SK-N-SH treated with all-trans-retinoic acid at 6 μM for 48 hours (cell line): ENCODE data around the gene ACTN4.

Experiments
- ATAC-seq: fragments of 200-7000 bp; cut with Tn5 transposase; 3 replicates; pipeline ENCODE4 v1.9.1; 2020; ENCODE audit warnings: mild to moderate bottlenecking, moderate library complexity
- ARNTL ChIP-seq: fragments of 450-650 bp; formaldehyde crosslinking; IDR thresholded peaks from 2 replicates; pipeline ENCODE4 v1.5.0; 2020; ENCODE audit warnings: low read depth, mild to moderate bottlenecking, moderate library complexity, borderline replicate concordance
- BACH2 ChIP-seq: fragments of 250-450 bp; sonication (Bioruptor Pico); IDR thresholded peaks from 2 replicates; pipeline ENCODE4 v1.9.0; 2021; ENCODE audit warnings: mild to moderate bottlenecking, borderline replicate concordance
- CSDC2 ChIP-seq: fragments of 250-450 bp; sonication (Bioruptor Pico); IDR thresholded peaks from 2 replicates; pipeline ENCODE4 v1.5.0; 2020; ENCODE audit warnings: mild to moderate bottlenecking, moderate library complexity
- ESRRG ChIP-seq: fragments of 250-450 bp; sonication (Bioruptor Pico); IDR thresholded peaks from 2 replicates; pipeline ENCODE4 v1.6.1; 2021; ENCODE audit warnings: mild to moderate bottlenecking
- GLIS3 ChIP-seq: fragments of 250-450 bp; sonication (Bioruptor Pico); IDR thresholded peaks from 2 replicates; pipeline ENCODE4 v1.5.0; 2020; ENCODE audit warnings: mild to moderate bottlenecking, moderate library complexity
- ISL1 ChIP-seq: fragments of 250-450 bp; sonication (Bioruptor Pico); IDR thresholded peaks from 2 replicates; pipeline ENCODE4 v2.1.2; 2022; ENCODE audit warnings: mild to moderate bottlenecking, moderate library complexity
- OSR1 ChIP-seq: fragments of 250-450 bp; sonication (Bioruptor Pico); IDR thresholded peaks from 2 replicates; pipeline ENCODE4 v1.8.0; 2022; ENCODE audit warnings: moderate library complexity, mild to moderate bottlenecking, inconsistent platforms
- PPARA ChIP-seq: fragments of 250-450 bp; sonication (Bioruptor Pico); IDR thresholded peaks from 2 replicates; pipeline ENCODE4 v1.5.0; 2020; ENCODE audit warnings: mild to moderate bottlenecking, borderline replicate concordance
- RARB ChIP-seq: fragments of 250-450 bp; sonication (Bioruptor Pico); IDR thresholded peaks from 2 replicates; pipeline ENCODE4 v1.8.0; 2021; ENCODE audit warnings: mild to moderate bottlenecking, moderate library complexity
- SNAI2 ChIP-seq: fragments of 250-450 bp; sonication (Bioruptor Pico); IDR thresholded peaks from 2 replicates; pipeline ENCODE4 v1.5.0; 2020; ENCODE audit warnings: mild to moderate bottlenecking, moderate library complexity
- TCF4 ChIP-seq: fragments of 250-450 bp; sonication (Bioruptor Pico); IDR thresholded peaks from 2 replicates; pipeline ENCODE4 v1.8.0; 2021; ENCODE audit warnings: mild to moderate bottlenecking, moderate library complexity, borderline replicate concordance
- TOX ChIP-seq: fragments of 250-450 bp; sonication (Bioruptor Pico); IDR thresholded peaks from 2 replicates; pipeline ENCODE4 v1.8.0; 2021; ENCODE audit warnings: mild to moderate bottlenecking, moderate library complexity, borderline replicate concordance
- ZC3H10 ChIP-seq: fragments of 250-450 bp; sonication (Bioruptor Pico); IDR thresholded peaks from 2 replicates; pipeline ENCODE4 v1.5.1; 2021; ENCODE audit warnings: mild to moderate bottlenecking, moderate library complexity
- ZFP3 ChIP-seq: fragments of 250-450 bp; sonication (Bioruptor Pico); IDR thresholded peaks from 2 replicates; pipeline ENCODE4 v1.5.0; 2020; ENCODE audit warnings: mild to moderate bottlenecking, moderate library complexity
- ZFP30 ChIP-seq: fragments of 450-650 bp; formaldehyde crosslinking; IDR thresholded peaks from 2 replicates; pipeline ENCODE4 v1.5.0; 2022; ENCODE audit warnings: mild to moderate bottlenecking, moderate library complexity
- ZNF565 ChIP-seq: fragments of 450-650 bp; formaldehyde crosslinking; conservative IDR thresholded peaks from 2 replicates; pipeline ENCODE4 v1.5.0; 2020; ENCODE audit warnings: low read depth, mild to moderate bottlenecking, moderate library complexity
- ZNF70 ChIP-seq: fragments of 450-650 bp; formaldehyde crosslinking; IDR thresholded peaks from 2 replicates; pipeline ENCODE4 v1.5.0; 2020; ENCODE audit warnings: mild to moderate bottlenecking, moderate library complexity
- ZNF8 ChIP-seq: fragments of 450-650 bp; formaldehyde crosslinking; IDR thresholded peaks from 2 replicates; pipeline ENCODE4 v1.5.0; 2020; ENCODE audit warnings: mild to moderate bottlenecking, moderate library complexity
- TF ChIP-seq, protein P1 (sequence below): fragments of 250-450 bp; sonication (Bioruptor Pico); IDR thresholded peaks from 2 replicates; pipeline ENCODE4 v1.5.1; 2020; ENCODE audit warnings: low read depth, mild to moderate bottlenecking, moderate library complexity
- TF ChIP-seq, protein P2 (sequence below): fragments of 250-450 bp; sonication (Bioruptor Pico); IDR thresholded peaks from 2 replicates; pipeline ENCODE4 v1.5.1; 2021; ENCODE audit warnings: mild to moderate bottlenecking, moderate library complexity
- TF ChIP-seq, protein P3 (sequence below): fragments of 250-450 bp; sonication (Bioruptor Pico); IDR thresholded peaks from 2 replicates; pipeline ENCODE4 v1.5.0; 2020; ENCODE audit warnings: mild to moderate bottlenecking, moderate library complexity
- TF ChIP-seq, protein P4 (sequence below): fragments of 250-450 bp; sonication (Bioruptor Pico); IDR thresholded peaks from 2 replicates; pipeline ENCODE4 v1.8.0; 2020; ENCODE audit warnings: mild to moderate bottlenecking, moderate library complexity, borderline replicate concordance
- TF ChIP-seq, protein P5 (sequence below): fragments of 250-450 bp; sonication (Bioruptor Pico); IDR thresholded peaks from 2 replicates; pipeline ENCODE4 v1.8.0; 2021; ENCODE audit warnings: low read depth, mild to moderate bottlenecking, moderate library complexity, borderline replicate concordance

The ACTN4 gene

DNA sequence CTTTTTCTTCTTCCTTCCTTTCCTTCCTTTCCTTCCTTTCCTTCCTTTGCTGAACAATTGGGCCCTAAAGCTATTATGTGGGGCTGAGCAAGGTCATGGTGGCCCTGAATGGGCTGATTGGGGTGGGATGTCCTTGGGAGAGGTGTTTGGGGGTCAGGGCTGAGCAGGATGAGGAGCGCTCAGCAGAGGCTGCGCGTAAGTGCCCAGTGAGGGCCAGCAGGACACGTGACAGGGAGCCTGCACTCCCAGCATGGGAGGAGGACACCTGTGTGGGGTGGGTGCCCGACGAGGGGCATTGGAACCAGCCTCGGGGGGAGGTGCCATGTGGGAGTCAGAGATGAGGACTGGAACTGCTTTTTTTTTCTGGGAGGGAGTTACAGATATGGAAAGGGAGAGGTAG lies 131.3 kb downstream of the ACTN4 start:
- TF ChIP-seq ZC3H10 (CRISPR knock-in tag) (no peak), TOX (no peak), CSDC2 (no peak), OSR1 (CRISPR knock-in tag) (no peak), SNAI2 (CRISPR knock-in tag) (no peak), BACH2 (CRISPR knock-in tag) (no peak), ZFP3 (no peak), ZNF70 (no peak), GLIS3 (CRISPR knock-in tag) (no peak), ZNF8 (CRISPR knock-in tag) (no peak)
- TF ChIP-seq, protein P1, sequence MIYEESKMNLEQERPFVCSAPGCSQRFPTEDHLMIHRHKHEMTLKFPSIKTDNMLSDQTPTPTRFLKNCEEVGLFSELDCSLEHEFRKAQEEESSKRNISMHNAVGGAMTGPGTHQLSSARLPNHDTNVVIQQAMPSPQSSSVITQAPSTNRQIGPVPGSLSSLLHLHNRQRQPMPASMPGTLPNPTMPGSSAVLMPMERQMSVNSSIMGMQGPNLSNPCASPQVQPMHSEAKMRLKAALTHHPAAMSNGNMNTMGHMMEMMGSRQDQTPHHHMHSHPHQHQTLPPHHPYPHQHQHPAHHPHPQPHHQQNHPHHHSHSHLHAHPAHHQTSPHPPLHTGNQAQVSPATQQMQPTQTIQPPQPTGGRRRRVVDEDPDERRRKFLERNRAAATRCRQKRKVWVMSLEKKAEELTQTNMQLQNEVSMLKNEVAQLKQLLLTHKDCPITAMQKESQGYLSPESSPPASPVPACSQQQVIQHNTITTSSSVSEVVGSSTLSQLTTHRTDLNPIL: no peak
- TF ChIP-seq, protein P2, sequence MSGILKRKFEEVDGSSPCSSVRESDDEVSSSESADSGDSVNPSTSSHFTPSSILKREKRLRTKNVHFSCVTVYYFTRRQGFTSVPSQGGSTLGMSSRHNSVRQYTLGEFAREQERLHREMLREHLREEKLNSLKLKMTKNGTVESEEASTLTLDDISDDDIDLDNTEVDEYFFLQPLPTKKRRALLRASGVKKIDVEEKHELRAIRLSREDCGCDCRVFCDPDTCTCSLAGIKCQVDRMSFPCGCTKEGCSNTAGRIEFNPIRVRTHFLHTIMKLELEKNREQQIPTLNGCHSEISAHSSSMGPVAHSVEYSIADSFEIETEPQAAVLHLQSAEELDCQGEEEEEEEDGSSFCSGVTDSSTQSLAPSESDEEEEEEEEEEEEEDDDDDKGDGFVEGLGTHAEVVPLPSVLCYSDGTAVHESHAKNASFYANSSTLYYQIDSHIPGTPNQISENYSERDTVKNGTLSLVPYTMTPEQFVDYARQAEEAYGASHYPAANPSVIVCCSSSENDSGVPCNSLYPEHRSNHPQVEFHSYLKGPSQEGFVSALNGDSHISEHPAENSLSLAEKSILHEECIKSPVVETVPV (CRISPR knock-in tag): no peak
- no peak for ATAC-seq

DNA sequence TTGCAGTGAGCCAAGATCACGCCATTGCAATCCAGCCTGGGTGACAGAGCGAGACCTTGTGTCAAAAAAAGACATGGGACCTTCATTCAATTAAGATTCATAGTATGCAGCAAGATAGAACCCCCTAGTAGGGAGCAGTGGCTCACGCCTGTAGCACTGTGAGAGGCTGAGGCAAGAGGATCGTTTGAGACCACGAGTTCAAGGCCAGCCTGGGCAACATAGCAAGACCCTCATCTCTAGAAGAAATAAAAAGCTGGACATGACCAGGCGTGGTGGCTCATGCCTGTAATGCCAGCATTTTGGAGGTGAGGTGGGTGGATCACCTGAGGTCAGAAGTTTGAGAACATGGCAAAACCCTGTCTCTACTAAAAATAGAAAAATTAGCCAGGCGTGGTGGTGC lies 133.0 kb downstream of the ACTN4 start:
- ATAC-seq: no peak
- TF ChIP-seq ZFP30 (CRISPR knock-in tag) (no peak), OSR1 (CRISPR knock-in tag) (no peak), RARB (CRISPR knock-in tag) (no peak), CSDC2 (no peak), ZC3H10 (CRISPR knock-in tag) (no peak), TOX (no peak), ZNF565 (CRISPR knock-in tag) (no peak), GLIS3 (CRISPR knock-in tag) (no peak), ISL1 (CRISPR knock-in tag) (no peak), ARNTL (CRISPR knock-in tag) (no peak), BACH2 (CRISPR knock-in tag) (no peak), SNAI2 (CRISPR knock-in tag) (no peak)
- TF ChIP-seq, protein P3, sequence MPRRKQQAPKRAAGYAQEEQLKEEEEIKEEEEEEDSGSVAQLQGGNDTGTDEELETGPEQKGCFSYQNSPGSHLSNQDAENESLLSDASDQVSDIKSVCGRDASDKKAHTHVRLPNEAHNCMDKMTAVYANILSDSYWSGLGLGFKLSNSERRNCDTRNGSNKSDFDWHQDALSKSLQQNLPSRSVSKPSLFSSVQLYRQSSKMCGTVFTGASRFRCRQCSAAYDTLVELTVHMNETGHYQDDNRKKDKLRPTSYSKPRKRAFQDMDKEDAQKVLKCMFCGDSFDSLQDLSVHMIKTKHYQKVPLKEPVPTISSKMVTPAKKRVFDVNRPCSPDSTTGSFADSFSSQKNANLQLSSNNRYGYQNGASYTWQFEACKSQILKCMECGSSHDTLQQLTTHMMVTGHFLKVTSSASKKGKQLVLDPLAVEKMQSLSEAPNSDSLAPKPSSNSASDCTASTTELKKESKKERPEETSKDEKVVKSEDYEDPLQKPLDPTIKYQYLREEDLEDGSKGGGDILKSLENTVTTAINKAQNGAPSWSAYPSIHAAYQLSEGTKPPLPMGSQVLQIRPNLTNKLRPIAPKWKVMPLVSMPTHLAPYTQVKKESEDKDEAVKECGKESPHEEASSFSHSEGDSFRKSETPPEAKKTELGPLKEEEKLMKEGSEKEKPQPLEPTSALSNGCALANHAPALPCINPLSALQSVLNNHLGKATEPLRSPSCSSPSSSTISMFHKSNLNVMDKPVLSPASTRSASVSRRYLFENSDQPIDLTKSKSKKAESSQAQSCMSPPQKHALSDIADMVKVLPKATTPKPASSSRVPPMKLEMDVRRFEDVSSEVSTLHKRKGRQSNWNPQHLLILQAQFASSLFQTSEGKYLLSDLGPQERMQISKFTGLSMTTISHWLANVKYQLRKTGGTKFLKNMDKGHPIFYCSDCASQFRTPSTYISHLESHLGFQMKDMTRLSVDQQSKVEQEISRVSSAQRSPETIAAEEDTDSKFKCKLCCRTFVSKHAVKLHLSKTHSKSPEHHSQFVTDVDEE: no peak
- TF ChIP-seq, protein P4, sequence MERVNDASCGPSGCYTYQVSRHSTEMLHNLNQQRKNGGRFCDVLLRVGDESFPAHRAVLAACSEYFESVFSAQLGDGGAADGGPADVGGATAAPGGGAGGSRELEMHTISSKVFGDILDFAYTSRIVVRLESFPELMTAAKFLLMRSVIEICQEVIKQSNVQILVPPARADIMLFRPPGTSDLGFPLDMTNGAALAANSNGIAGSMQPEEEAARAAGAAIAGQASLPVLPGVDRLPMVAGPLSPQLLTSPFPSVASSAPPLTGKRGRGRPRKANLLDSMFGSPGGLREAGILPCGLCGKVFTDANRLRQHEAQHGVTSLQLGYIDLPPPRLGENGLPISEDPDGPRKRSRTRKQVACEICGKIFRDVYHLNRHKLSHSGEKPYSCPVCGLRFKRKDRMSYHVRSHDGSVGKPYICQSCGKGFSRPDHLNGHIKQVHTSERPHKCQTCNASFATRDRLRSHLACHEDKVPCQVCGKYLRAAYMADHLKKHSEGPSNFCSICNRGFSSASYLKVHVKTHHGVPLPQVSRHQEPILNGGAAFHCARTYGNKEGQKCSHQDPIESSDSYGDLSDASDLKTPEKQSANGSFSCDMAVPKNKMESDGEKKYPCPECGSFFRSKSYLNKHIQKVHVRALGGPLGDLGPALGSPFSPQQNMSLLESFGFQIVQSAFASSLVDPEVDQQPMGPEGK (CRISPR knock-in tag): no peak
- TF ChIP-seq, protein P1: no peak
- TF ChIP-seq, all 23 proteins: peak for 0

DNA sequence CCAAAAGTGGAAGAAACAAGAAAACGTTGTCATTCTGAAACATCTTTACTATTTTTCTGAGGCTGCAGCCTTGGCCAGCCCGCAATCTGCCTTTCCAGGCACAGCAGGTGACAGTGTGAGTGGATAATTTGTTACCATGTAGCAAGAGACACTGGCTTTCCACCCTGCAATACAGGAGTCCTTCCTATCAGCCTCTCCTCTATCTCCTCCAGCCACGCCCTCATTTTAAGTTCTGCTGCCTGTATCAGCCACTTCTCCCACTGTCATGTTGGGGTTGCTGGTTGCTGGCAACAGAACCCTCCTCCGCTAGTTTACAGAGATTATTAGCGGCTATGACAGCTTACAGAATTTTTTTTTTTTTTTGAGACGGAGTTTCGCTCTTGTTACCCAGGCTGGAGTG lies 133.6 kb downstream of the ACTN4 start:
- ATAC-seq: no peak
- TF ChIP-seq ARNTL (CRISPR knock-in tag) (no peak), ESRRG (CRISPR knock-in tag) (no peak), CSDC2 (no peak), RARB (CRISPR knock-in tag) (no peak), ZNF70 (no peak), ISL1 (CRISPR knock-in tag) (no peak), ZNF8 (CRISPR knock-in tag) (no peak), TCF4 (no peak), GLIS3 (CRISPR knock-in tag) (no peak), ZC3H10 (CRISPR knock-in tag) (no peak), ZFP3 (no peak), PPARA (CRISPR knock-in tag) (no peak), SNAI2 (CRISPR knock-in tag) (no peak)
- TF ChIP-seq, protein P2 (CRISPR knock-in tag): no peak
- TF ChIP-seq, protein P5, sequence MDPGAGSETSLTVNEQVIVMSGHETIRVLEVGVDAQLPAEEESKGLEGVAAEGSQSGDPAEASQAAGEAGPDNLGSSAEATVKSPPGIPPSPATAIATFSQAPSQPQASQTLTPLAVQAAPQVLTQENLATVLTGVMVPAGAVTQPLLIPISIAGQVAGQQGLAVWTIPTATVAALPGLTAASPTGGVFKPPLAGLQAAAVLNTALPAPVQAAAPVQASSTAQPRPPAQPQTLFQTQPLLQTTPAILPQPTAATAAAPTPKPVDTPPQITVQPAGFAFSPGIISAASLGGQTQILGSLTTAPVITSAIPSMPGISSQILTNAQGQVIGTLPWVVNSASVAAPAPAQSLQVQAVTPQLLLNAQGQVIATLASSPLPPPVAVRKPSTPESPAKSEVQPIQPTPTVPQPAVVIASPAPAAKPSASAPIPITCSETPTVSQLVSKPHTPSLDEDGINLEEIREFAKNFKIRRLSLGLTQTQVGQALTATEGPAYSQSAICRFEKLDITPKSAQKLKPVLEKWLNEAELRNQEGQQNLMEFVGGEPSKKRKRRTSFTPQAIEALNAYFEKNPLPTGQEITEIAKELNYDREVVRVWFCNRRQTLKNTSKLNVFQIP: no peak
- TF ChIP-seq, protein P1: no peak
